GF-D8 (cell line): ENCODE data around the gene RARRES1.

Experiments used
- DNase-seq: peaks from one replicate; lab custom pipeline; 2025; lab: John Stamatoyannopoulos, UW

RARRES1 gene

DNA sequence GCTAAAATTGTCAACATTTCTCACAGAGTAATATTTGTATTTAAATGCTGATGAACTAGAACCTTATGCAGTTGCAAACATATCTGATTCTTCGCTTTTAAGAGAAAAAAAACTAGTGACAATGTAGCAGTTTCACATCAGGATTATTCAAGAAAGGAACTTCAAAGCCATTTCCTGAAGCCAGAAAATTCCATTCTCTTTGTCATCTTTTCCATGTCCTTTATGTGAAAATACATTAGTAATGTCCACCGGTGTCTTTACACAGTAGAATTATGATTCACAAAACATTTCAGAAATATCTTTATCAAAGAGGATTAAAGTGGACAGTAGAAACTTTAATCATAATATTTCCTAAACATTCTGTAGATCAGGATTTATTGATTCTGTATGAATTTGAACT lies 47.1 kb downstream of the RARRES1 start:
- DNase-seq = no peak

DNA sequence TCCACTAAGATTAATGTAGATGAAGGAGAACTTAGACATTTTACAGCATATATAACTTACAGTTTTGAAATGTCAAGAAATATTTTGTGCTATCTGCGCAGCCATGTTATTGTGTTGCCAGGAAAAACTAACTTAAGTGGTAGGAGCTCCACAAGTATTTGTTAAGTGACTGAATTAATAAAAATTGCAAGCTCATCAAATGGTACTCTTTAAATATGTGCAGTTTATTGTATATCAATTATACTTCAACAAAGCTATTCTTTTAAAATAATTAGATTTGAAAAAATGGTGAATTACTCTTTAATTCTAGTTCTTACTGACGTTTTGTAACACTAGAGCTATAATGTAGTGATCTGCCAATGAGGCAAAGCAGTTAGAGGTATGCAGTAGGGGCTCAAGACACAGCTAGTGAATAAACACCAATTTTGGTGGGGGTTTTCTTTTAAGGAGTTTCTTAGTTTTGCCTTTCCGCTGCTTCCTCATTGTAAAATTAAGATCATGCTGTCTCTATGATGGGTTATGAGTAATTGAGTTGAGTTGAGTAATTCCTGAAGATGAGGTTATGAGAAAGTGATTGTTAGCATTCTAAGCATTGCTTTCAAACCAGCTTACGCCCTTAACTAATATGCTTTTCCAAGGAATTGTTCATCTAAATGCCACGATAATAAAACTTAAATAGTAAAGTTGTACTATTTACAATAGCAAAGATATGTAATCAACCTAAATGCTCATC lies 48.9 kb downstream of the RARRES1 start:
- no peak for DNase-seq

DNA sequence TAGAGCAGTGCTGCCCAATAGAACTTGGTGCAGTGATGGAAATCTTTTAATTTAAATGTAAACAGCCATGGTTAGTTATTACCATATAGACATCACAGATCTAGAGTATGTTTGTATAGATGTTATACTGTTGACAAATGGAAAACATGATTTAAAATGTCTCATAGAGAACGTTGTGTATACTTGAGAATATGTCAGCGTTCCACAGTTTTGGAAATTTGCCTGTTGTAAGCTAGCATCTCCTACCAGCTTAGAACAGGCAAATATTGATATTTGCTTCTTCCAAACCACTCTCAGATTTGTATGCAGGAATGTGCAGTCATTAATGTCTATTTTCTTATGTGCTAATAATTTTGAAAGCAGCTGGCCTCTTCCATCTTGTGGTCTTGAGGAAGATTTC lies 51.4 kb downstream of the RARRES1 start:
- no peak for DNase-seq

DNA sequence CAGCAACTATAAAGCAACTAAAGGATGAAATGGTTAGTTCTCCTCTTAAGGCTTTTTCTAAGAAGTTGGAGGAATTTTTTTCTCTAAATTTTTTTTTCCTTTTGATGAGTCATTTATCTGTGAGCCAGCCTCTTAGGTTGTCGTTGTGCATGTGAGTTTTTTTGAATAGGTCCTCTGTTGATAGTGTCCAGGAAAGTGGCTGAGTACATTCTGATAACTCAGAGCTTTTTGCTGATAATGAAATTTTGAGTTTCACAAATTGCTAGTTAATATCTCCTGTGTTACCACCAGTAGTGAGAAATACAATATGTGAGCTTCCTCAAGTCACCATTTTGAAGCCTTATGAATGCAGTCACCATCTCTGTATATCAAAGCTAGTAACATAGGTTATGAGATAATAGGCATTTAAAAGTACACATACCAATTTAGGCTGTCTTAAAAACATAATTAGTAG lies 52.7 kb downstream of the RARRES1 start:
- no peak for DNase-seq

DNA sequence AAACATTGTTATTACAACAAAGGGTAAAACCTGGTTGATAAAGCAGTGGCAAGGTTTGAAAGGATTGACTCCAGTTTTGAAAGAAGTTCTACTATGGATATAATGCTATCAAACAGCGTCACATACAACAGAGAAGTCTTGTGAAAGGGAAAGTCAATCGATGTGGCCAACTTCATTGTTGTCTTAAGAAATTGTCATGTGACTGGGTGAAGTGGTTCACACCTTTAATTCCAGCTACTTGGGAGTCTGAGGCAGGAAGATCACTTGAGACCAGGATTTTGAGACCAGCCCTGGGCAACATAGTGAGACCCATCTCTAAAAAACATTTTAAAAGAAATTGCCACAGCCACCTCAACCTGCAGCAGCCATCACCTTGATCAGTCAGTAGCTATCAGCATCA lies 53.6 kb downstream of the RARRES1 start:
- DNase-seq = no peak

DNA sequence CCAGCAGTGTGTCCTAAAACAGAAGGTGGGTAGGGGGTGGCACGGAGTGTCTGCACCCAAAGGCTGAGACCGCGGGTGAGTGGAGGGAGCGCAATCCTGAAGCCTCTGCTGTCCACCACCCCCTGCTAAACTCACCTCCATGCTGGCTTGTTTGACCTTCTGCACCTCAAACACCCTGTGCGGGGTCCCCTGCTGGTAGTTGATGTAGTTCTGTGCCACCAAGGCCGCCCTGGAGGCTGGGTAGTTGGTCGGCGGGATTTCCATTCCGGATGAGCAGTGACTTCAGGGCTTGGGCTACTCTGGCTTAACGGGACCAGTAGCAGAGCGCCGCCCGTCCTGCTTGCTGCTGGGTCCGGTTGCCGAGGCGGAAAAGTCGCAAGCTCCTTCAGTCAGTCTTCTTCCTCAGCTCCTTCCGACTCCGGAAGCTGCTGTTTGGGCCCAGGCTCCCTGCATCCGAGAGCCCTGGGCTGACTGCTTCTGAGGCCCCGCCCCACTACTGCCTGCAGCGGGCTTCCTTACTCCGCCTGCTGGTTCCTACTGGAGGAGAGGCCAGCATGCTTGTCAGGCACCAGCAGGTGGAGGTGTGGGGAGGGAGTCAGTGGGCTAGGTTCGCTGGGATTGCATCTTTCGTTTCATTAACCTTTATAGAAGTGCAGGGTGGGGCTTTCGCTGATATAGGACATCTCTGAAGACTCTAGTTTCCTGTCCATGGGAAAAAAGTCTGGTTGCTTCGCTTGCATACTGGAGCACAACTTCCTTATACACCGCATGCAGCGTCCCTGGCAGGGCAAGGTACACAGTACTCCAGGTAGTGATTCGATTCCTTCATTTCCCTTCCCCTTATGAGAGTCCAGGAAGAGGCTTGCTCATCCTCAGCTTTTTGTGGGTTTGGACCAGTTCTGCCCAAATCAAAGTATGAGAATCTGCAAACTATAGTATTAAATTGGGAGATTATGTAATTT lies 59.8 kb downstream of the RARRES1 start, which contains the start of gene LXN:
Gene LXN (minus strand): TSS at position 434 of the 962 bp plus-strand sequence. CDS start 170 bp downstream, at position 264.
- peak; percentile 66 for DNase-seq

DNA sequence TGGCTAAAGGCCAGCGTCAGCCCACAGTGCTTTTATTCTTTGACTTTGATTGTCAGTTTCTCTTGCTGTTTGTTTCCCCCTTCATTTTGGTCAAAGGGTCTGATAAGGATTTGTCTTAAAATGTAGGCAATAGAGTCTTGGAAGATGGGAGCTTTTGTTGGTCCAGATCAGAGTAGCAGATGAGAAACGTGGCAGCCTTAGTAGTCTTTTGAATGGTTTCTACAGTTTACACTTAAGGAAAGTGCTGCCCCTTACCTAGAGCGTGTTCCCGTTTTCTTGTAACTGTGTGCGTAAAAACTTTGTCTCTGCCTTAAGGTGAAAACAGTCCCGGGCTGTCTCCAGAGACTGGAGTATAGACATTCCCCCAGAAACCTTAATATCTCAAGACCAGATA lies 60.4 kb downstream of the RARRES1 start:
- DNase-seq = no peak

DNA sequence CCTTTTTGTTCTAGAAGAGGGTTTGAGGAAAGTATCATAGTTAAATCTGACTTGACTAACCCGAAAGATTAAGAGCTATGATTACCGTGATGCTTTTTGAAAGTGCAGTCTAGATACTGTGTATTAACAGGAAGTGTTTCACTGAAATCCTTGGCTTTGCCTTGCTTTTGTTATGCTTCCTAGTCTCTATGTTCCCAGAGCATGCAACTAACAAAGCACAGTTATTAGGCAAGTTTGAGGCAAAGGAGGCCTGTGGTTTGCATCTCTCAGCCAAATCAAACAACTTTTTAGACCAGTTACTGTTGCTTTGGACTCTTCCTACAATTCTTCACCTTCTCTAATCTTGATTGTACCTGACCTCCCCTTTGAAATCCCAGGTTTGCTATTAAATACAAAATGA lies 63.8 kb downstream of the RARRES1 start:
- no peak for DNase-seq

DNA sequence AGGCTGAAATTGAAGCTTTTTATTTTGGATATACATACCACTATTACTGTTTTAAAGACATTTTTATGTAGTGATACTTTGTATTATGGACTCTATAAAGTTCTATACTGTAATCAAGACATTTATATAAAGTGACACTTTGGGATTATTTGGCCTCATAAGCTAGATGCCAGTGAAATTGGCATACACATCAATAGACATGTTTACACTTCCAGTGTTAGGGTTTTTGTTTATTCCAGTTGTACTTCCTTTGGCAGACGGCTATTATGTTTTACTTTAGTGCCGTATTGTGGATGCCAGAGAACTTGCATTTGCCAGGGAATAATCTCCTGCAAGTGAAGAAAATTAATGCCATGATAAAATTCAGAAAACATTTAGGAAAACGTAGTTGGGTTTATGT lies 65.8 kb downstream of the RARRES1 start:
- DNase-seq = no peak

DNA sequence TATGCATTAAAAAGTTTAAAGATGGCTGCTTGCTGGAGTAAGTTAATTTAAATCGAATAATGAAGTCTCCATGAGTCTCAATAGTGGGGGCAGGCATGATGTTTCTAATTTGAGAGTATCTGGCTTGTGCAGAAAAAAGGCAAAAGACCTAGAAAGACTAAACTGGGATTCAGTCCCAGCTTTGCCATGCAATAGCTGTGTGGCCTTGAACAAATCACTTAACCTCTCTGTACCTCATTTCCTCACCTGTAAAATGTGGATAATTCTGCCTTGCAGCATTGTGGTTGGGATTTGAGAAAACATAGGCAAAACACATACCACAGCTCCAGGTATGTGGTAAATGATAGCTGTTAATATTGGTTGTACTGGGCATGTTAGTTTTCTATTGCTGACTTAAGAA lies 68.4 kb downstream of the RARRES1 start:
- DNase-seq = no peak

DNA sequence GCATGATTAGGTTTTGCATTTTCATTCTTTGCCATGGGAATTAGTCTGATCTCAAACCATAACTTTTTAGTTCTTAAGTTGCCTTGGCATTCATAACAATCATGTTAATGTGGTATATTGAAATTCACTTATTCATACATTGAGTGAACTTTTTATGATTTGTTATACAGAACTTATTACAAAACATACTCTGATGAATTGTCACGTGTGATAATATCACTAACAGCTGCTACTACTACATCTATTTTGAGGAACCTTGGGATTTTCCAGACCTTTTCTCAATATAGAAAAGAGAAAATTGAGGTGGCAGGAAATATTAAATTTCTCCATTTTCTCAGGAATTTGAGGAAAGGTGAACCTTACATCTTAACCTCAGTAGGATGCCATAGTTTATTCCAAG lies 69.0 kb downstream of the RARRES1 start:
- no peak for DNase-seq

DNA sequence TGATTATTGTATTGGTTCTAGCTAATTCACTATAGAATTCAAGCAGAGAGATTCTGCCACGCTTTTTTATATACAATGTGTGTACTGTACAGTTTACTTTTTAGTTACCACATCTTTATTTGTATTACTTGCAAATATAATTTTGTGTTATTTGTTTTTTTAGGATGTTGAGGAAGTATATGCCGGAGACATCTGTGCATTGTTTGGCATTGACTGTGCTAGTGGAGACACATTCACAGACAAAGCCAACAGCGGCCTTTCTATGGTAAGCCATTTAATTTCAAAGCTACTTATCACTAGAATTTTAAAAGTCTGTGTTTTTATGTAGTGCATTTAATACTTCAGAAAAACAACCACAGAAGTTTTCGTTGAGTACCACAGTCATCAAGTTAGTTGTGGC lies 71.5 kb downstream of the RARRES1 start:
- no peak for DNase-seq

DNA sequence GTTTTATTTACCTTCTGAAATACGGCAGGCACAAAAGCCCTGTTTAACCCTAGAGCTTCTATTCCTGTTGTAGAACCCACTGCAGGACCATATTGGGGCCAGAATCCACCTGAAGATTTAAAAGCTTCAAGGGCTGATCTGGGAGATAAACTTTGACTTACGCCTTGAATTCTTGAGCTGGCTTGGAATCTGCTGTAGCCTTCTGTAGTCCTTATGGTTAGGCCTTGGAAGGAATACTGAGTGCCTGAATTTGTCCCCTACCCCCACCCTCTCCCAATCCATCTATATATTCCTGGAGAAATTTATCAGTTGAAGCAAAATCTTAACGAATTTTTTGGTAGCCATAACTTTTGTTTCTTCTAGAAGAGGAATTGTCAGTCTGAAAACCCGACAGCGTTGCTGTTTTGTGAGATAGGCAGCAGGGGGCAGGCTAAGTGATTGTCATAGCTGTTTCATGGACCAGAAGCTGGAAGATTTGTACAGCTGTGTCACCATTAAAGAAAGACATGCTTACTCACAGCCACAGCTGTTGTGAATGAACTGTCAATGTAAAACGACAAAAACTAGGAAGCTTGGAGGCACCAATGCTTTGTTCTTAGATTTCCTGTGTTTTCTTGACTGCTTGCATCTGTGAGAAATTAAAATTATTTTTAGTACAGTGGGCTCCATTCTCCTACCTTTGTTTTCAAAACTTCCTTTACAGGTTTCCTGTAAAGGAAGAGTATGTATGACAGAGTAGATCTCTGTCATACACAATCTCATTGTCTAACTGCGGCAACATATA lies 72.6 kb downstream of the RARRES1 start:
- DNase-seq = peak; percentile 39

DNA sequence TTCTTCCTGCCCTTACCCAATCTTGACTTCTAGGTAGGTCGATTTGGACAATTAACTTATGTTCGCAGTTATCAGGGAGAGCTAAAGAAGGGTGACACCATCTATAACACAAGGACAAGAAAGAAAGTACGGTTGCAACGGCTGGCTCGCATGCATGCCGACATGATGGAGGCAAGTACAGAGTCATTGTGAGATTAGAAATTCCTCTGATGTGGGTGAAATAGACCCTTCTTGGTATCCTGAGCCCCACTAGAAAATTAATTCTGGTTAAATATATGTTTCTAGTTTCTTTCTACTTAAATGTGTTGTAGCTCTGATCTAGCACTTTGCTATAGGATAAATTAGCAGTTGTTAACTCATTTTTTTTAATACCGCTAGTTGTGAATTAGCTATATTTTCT lies 73.4 kb downstream of the RARRES1 start:
- no peak for DNase-seq

DNA sequence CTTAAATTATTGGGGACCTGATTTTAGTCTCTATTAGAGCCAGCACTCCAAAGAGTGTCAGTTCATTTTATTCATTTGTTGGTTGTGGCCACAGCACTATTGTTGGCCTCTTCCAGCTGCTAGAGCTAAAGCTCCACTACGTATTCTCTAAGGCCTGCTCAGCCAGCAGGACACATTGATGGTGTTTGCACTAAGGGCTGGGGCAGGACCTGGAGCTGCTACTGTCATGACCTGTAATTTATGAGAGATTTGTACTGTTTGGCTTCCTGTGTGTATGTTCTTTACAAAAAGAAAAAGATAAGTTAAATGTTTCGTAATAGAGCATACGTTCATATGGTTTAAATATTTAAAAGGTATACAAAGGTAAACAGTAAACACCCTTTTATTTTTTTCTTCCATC lies 79.8 kb downstream of the RARRES1 start:
- DNase-seq = no peak

DNA sequence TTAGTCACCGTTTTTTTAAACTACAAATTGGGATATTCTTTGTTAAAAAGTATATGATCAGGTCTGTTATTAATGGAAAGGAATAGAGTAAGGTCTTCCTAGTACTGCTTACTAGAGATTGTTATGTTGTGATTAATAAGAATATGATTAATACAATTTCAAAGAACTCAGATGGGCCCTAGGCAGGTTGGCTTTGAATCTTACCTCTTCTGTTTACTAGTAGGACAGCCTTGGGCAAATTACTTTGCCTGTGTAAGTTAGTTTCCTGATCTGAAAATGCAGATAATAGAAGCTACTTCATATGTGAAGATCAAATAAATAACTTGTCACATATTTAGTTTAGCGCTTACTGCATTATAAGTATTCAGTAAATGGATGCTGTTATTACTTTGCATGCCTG lies 81.1 kb downstream of the RARRES1 start:
- no peak for DNase-seq

DNA sequence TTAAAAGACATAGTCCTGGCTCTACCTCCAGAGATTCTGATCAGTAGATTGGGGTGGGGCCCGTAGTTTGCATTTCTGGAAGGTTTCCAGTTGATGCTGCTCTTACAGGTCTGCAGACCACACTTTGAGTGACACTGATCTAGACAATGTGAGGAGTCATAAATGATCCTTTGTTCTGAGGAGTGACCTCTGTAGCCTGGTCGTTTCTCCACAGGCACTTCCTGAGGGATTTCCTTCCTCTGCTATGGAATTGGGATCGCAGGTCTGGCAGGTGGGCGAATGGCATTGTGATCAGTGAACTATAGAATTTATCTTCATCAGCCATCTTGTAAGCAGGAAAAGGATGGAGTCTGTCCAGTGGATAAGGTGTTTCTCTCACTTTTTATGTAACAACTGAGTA lies 82.5 kb downstream of the RARRES1 start:
- no peak for DNase-seq
